Astrocyte (in vitro differentiated cells and primary cell): ENCODE data around the gene MIOX.

Experiments used
- EZH2 ChIP-seq: IDR thresholded peaks from 2 replicates; pipeline ENCODE4 v1.6.1; 2012; ENCODE audit warnings: mild to moderate bottlenecking, low read length, inconsistent platforms; ENCODE audit not compliant: insufficient read depth
- TF ChIP-seq, protein P1 (sequence below): IDR thresholded peaks from 2 replicates; pipeline ENCODE4 v1.5.1; 2011; ENCODE audit warnings: low read depth, mild to moderate bottlenecking, inconsistent platforms, low read length, moderate library complexity; ENCODE audit not compliant: insufficient read depth

GRCh38 chr22:50527921-50528681, 41.4 kb downstream of the MIOX start:
- TF ChIP-seq, protein P1, sequence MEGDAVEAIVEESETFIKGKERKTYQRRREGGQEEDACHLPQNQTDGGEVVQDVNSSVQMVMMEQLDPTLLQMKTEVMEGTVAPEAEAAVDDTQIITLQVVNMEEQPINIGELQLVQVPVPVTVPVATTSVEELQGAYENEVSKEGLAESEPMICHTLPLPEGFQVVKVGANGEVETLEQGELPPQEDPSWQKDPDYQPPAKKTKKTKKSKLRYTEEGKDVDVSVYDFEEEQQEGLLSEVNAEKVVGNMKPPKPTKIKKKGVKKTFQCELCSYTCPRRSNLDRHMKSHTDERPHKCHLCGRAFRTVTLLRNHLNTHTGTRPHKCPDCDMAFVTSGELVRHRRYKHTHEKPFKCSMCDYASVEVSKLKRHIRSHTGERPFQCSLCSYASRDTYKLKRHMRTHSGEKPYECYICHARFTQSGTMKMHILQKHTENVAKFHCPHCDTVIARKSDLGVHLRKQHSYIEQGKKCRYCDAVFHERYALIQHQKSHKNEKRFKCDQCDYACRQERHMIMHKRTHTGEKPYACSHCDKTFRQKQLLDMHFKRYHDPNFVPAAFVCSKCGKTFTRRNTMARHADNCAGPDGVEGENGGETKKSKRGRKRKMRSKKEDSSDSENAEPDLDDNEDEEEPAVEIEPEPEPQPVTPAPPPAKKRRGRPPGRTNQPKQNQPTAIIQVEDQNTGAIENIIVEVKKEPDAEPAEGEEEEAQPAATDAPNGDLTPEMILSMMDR = no peak
- TF ChIP-seq EZH2 = no peak
